ENCODE data around the gene BOD1L2.

BOD1L2 gene

DNA sequence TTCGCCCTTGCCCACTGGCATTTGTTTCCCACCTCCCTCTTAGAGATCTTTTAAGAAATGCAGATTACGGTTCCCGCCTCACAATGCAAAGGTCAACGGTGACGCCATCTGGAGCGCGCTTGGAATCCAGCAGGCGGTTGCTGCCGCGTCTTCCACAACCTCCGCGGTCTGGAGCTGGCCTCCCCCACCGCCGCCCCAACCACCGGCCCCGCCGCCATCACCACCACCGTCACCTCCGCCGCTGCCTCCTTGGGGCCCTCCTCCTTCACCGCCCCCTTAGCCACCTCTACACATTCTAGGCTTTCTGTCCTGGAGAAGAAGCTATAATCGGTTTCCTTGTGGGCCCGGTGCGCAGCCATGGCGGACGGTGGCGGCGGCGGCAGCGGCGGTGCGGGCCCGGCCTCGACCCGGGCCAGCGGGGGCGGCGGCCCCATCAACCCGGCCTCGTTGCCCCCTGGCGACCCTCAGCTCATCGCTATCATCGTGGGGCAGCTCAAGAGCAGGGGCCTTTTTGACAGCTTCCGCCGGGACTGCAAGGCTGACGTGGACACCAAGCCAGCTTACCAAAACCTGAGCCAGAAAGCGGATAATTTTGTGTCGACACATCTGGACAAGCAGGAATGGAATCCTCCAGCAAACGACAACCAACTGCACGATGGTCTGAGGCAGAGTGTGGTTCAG, at the start of gene BOD1L2:
Gene BOD1L2 (plus strand): TSS at position 132 of the 681 bp plus-strand sequence. CDS start 226 bp downstream, at position 358.
- no peak for DNase-seq (ENCODE audit: low read depth in 2 of 2)

DNA sequence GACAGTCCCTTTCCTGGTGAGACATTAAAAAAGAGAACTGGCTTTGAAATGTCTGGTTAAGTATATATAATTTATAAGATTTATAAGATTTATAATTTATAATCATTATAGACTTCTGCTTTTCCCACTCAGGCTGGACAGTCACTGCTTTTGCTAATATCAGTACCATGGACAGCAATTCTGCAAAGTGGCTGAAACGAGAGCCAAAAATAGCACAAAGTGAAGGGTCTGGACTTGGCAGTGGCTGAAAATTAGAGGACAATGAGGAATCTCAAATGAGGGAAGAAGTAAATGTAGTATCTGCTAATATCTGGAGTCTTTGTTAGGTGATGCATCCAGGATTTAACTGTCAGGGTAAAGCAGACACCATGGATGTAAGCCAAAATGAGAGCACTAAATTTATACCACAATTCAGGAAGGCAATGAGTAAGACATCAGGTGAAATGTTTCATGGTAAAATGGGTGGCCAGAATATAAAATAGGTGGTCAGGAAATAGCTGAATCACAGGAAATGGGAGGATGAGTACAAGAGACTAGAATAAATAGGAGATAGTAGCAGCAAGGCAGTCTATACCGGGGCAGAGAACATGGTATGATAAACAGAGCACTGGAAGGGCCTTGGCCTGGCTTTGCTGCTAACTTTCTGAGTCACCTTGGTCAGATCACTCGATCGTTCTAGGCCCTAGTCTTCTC, 39.6 kb upstream of the BOD1L2 start:
- DNase-seq (ENCODE audit: low read depth in 2 of 2), result no peak

DNA sequence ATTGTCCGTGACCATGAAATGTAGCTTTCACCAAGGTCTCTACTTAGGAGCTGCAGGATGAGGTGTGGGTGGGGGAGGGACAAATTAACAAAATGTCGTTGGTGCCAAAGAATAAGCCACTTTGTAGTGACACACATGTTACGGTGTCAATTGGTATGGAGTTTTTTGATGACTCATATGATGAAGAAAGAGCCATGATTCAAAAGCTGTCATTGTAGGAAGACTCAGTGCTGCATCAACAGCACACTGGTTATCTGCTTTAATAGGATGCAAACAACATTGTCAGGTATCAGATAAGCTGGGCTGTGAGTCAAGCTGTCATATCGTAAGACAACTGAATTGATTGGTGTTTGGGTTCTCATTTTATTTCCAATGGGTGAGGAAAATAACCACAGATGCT, 36.6 kb upstream of the BOD1L2 start:
- DNase-seq (ENCODE audit: low read depth in 2 of 2), result no peak

DNA sequence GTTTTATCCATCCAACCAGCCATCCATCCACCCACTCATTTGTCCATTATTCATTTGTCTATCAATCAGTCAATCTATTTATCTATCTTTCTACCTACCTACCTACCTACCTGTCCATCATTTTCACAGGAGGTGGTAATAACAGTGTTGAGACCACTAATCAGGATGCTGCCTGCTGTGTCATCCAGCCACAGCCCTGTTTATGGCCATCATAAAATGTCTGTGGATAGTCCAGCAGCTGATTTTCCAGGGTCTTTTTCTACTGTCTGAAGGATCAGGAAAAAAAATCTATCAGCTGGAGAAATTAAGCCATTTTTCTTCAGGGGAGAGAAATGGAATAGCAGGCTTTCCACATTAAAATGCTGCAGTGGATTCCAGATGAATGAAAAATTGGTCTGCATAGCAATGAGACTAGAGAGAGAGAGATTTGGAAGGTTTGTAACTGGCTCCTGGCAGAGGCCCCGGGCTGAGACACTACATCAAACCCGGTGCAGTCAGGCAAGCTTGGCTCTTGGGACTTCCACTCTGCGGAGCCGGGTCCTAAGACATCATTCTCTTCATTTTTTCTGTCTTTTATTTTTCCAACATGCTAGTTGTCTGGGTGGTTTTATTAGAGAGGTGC, 33.0 kb upstream of the BOD1L2 start:
- no peak for DNase-seq (ENCODE audit: low read depth in 2 of 2)

DNA sequence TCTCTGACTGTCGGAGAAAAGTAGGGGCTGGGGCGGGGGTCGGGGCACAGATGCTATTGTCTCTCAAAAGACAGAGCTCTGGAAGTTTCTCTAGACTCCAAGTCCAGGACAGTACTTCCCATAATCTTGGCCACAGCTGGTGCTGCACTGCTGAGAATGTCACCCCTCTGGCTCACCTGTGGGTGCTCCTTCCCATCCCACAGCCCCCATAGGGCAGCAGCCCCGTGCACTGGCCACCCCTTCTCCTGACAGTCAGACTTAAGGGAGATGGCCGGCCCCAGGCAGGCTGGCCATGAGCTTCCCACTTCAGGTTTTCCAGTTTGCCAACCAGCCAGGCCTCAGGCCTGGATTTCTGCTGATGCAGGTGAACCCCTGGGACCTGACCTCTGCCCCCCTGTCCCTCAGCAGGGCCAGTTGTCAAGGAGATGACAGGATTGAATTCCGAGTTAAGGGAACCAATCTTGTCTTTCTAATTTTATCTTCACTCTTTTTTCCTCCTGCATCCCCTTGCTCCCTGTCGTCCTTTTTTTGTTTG, 30.2 kb upstream of the BOD1L2 start:
- DNase-seq (ENCODE audit: low read depth in 2 of 2), result no peak

DNA sequence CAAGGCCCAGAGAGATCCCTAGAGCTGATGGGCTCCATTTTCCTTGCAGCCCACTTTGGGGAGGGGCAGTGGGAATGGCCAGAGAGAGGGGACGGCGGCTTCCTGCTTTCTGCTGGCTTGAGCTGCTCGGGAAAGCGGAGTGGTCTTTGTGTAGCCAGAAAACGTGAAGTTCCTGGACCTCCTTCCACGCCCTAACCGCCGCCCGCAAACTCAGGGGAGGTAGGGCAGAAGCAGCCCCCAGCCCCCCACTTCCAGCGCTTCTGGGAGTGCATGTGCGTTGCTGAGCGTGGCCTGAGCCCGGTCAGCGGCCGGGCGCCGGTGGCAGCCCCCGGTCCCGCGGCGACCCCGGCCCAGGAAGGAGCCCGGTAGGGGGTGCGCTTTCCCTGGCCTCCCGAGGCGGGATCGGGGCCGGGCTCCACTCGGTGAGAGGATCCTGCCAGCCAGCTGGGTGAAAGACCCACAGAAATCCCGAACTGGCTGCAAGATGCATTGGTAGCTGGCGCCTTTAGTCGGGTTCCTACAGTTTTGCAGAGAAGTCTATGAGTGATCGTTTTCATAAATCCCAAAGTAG, 25.3 kb upstream of the BOD1L2 start:
- DNase-seq (ENCODE audit: low read depth in 2 of 2), result no peak

DNA sequence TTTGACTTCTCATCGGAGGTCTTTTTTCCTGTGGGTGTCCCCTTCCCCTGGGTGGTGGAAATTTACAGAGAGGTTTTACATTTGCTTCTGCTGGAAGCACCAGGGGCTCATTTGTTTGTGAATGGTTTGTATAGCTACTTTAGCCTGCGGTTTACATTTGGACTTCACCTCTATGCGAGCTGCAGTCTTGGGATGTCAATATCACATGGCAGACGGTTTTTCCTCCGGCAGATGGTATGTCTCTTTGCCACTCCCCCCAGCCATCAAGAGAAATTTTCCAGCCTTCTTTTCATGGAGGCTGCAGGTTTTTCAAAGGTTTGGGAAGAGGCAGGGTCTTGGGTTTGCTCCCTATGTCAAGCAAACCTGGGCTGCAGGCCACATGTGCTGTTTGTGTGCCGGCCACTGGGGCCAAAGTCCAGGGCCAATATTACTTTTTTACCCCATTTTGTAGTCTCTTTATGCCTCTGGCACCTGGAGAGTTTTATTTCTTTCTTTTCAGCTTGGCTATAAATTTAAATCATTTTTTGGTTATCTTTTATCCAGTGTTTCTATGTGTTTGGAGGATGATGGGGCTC, 23.9 kb upstream of the BOD1L2 start:
- no peak for DNase-seq (ENCODE audit: low read depth in 2 of 2)

DNA sequence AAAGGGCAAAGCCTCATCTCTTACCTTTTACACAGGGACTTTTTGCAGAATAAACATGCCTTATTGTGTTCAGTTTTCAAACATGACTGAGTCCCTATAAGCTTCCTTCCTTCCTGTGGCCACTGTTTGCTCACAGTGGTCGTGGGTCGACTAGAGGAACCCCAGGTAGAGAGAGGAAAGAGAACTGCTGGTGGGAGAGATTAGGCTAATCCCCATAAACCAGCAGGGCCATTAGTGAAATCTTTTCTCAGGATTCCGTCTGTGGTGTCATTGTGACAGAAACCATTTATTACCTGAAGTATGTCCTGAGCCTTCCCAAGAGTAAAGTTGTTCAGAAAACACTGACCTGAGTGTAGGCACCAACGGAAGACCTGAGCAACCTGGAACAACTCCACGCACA, 21.3 kb upstream of the BOD1L2 start:
- DNase-seq (ENCODE audit: low read depth in 2 of 2), result no peak

DNA sequence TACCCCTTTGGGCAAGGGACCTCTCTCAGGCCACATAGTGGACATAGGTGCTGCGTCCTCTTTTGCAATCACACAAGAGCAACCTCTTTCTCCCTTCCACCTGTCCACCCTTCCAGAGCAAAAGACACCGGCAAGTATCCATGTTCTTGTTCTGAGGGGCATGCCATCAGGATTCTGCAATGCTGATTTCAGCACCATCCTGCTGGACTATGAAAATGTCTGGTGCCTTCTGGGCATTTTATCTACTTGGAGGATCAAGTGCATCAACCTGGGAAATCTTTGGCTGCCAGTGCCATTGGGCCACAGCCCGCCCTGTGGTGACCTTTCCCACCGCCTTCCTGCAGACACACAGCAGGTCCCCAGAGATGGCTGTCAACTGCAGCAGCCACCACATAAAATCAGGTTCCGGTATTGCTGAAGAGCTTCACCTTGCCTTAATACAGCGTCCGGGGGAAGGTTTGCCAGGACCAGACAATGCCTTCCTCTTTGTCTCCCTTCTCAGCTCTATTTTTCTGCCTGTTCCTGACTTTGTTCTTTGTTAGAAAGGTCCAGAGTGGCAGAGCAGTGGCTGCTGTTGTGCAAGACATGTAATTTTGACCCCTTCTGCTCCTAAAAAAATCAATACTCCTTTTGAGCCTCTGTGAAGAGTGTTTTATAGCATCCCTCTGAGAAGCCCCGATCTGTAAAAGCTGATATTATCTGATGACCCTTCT, 18.5 kb upstream of the BOD1L2 start:
- DNase-seq (ENCODE audit: low read depth in 2 of 2), result no peak

DNA sequence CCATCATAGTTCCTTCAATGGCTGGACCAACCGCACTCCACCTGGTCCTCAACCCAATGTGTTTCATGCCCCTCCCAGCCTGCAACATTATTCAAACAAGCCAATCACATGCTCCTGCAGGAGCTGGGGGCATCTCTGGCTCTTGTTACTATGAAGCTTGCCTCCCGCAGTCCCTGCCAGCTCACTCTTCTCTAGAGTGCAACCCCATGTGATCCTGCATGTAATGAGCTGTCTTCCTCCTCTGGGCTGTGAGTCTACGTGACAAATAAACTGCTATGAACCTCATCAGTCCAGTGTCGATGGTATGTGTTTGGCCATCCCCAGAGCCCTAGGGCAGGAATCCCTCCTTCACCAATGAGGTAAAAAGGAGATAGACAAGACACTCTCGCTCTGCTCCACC, 15.8 kb upstream of the BOD1L2 start:
- DNase-seq (ENCODE audit: low read depth in 2 of 2), result no peak

DNA sequence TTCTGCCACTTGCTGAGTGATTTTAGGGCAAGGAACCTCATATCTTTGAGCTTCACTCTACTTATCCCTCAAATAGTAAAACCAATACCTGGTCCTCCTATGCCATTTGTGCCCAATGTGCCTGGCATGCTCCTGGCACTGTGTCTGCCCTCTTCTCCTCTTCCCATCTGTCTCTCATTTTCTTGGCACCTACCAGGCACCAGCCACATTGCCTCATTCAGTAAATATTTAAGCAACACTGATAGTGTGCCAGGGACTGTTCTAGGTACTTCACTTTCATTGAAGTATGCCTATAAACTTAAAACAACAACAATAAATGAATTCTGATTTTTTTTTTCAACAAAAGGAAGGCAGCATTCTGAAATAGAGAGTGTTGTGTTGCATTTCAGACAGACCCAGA, 15.1 kb upstream of the BOD1L2 start:
- no peak for DNase-seq (ENCODE audit: low read depth in 2 of 2)

DNA sequence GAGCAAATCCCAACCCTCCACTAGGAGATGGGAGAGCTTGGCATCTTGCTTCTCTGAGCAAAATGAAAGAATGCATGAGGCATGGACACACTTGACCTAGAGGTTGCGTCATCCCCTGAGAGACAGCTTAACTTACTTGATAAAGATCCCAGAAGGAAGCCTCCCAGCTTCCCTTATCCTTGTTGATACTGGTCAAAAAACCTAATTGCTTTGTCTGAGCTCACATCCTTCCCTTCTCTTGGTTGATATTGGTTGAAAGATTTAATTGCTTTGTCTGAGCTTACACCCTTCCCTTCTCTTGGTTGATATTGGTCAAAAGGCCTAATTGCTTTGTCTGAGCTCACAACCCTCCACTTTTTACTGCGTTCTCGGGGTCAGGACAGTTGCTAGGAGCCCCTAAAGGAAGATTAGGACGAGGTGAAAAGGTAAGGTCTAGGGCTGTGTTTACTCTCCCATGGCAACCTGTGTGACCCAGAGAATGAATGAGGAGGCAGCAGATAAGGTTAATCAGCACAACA, 12.2 kb upstream of the BOD1L2 start:
- no peak for DNase-seq (ENCODE audit: low read depth in 2 of 2)

DNA sequence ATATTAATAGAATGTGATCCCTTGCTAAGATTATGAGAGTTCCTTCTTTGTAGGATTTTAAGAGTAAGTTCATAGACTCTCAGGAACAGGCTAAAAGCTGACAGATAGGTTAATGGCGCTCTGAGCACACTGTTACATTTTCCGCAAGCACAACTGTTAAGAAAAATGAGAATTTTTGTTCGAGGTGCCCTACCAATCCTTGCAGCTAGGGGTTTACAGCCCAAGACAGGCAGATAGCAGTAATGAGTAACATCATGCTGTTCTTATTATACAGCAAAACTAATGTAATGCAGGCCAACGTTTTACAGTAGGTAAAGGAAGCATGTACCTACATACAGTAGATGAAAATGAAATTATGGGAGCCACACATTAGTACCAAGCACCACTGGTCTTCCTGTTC, 11.2 kb upstream of the BOD1L2 start:
- no peak for DNase-seq (ENCODE audit: low read depth in 2 of 2)

DNA sequence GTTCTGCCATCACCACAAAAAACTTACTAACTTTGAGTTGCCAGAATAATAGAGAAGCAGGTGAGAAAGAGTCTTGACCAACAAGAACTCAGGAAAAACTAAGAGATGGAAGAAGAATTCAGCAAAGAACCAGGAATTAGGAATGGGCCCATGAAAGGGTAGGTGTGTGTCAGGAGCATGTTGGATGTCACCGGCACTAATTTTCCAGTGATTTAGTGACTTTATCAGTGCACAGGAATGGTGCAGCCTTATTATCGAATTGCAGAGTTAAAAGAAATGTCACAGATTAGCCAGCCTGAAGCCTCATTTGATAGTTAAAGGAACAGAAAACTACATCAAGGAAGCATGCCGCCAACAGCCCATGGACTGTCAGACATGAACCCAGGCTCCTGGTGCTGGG, 9.0 kb upstream of the BOD1L2 start:
- DNase-seq (ENCODE audit: low read depth in 2 of 2), result no peak

DNA sequence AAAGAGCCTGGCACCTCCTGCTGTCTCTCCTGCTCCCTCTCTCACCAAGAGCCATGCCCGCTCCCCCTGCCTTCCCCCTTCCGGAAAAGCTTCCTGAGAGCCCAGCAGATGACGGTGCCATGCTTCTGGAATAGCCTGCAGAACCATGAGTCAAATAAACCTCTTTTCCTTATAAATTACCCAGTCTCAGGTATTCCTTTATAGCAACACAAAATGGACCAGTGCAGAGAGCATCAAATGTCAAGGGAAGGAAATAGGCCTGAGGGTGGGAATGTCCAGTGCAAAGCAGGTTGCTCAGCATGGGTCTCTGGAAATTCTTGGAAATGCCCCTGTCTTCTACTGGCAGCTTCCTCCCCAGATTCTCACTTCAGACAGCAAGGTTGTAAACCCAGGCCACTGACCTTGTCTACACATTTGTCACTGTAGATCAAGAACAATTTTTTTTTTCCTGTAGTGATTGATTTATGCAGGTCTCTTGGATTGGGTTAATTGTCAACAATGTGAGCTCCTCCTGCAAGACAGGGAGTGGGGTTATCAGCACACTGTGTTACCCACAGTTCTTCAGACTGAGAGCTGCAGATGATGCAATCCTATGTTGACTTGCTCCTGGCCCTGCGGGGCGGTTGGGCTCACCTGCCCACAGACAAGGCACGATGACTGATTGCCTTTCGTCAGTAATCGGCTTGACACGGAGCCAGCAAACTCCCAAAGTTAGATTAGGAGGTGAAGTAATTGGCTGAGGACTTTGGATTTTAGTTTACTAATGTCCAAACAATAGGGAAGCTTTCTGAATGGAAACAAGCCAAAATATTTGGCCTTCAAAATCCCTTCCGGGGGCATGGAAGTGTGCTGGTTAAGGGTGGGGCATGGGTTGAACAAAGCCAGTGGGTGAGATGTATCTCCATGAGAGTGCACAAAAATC, 5.4 kb upstream of the BOD1L2 start:
- no peak for DNase-seq (ENCODE audit: low read depth in 2 of 2)

DNA sequence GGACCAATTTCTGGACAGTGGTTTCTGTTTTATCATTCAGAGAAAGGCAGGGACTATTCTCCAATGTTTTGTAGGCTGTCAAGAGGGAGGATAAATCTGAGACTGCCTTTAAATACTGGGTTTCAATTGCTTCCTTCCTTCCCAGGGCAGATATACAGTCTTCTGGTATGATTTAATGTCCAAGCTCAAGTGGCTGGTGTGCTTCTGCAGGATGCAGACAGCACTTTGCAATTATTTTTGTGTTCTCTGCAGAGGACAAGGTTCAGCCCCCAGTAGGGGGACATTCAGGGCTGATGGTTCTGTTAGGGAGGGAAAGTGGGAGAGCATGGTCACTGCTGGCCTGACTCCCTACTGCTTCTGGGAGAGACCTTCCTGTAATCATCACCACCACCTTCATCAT, 4.6 kb upstream of the BOD1L2 start:
- no peak for DNase-seq (ENCODE audit: low read depth in 2 of 2)

DNA sequence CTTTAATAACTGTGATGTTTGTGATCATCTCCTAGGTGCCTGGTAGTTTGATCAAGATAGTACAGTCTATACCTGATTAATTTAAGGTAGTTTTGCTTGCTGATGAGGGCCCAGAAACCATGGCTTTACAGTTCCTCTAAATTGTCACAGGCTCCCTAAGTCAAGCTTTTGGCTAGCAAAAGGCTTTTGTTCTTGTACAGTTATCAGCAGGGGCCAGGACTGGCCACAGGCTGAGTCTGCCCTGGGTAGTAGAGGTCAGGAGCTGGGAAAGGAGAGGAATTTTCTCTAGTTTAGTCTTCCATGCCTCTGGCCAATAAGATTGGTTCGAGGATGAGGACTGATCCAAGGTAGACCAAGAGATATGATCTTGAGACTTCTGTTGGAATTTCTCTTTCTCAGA, 3.6 kb upstream of the BOD1L2 start:
- DNase-seq (ENCODE audit: low read depth in 2 of 2), result no peak

DNA sequence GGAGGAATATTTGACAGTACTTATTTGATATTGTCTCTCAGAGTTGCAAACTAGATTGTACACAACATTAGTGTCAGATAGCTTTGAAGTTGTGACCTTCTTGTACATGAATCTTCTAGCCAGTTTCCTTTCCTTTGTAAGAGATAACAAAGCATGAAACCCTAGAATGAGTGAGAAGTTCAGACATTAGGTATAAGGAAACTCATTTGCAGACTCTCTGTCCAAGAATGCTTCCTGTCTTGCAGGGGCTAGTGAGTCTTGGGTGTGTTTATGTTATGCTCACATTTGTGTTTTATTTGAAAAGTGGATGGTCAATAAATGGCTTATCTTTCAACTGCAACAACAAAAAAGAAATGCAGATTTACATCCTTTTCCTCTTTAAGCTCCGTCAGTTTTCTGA, 1.4 kb downstream of the BOD1L2 start:
- DNase-seq (ENCODE audit: low read depth in 2 of 2), result no peak

DNA sequence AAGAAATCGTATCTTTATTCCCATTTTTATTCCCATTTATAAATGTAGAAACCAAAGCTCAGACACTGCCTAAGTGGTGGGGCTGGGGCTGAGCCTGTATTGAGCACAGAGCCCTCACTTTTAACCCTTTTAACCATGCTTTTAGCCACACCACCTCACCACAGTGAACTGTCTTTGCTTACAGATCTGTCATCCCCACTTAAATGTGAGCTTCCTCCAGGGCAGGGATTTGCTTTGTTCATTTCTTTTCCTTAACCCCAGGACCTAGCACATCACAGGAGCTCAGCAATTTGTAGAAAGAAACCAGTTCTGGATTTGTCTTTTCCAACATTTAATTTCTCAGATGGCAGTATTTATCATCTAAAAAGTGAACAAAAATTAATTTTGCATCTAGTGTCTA, 2.2 kb downstream of the BOD1L2 start:
- DNase-seq (ENCODE audit: low read depth in 2 of 2), result no peak

DNA sequence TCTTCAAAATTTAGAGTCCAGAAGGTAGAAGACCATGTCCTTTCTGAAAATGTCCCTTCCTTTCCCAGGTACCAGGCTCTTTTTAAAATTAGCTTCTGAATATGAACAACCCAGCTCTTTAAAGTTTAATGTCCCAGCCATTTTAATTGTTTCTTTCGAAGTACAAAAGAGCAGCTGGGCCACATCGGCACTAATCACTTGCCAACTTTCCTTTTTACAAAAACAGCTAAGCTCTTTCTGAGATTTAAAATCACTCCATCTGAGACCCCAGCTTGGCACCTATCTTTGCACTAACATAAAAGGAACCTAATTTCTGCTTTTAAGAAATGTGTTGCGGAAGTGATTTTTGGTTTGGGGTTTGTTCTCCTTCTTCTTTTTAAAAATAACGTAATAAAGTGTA, 2.6 kb downstream of the BOD1L2 start:
- no peak for DNase-seq (ENCODE audit: low read depth in 2 of 2)
